ENCODE results near the gene CABCOCO1.

DNA sequence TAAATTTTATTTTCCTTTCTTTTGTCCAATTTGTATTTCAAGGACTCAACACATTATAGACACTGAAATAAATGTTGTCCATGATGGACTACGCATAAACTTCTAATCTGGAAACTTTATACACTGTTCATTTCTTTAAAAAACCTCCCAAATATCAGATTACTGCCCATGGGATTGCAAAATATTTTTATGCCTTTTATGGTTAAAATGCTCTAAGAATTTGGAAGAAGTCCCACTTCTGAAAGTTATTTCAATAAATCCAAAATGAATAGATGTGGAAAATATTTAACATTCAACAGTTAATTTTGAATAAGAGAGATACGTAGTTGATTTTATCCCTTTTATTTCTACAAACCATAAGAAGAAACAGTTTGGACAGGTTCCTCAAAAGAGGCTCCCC lies 46.1 kb downstream of the CABCOCO1 start:
- TF ChIP-seq, protein P1, sequence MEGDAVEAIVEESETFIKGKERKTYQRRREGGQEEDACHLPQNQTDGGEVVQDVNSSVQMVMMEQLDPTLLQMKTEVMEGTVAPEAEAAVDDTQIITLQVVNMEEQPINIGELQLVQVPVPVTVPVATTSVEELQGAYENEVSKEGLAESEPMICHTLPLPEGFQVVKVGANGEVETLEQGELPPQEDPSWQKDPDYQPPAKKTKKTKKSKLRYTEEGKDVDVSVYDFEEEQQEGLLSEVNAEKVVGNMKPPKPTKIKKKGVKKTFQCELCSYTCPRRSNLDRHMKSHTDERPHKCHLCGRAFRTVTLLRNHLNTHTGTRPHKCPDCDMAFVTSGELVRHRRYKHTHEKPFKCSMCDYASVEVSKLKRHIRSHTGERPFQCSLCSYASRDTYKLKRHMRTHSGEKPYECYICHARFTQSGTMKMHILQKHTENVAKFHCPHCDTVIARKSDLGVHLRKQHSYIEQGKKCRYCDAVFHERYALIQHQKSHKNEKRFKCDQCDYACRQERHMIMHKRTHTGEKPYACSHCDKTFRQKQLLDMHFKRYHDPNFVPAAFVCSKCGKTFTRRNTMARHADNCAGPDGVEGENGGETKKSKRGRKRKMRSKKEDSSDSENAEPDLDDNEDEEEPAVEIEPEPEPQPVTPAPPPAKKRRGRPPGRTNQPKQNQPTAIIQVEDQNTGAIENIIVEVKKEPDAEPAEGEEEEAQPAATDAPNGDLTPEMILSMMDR (IDR thresholded peaks at IDR 0.05) = no peak
- no peak for TF ChIP-seq EZH2phosphoT487 (IDR thresholded peaks at IDR 0.05)
- no peak for TF ChIP-seq EZH2 (IDR thresholded peaks at IDR 0.05)

Measured in neural progenitor cell (in vitro differentiated cells).